Spleen (tissue), 11 donors: ENCODE results near the gene TM4SF4. TPM values are rescaled to one million over a fixed set of nuclear protein-coding genes. Genes with fewer than 3 reads are reported as not detected.

Source experiments
- DNase-seq: peaks from one replicate; pipeline ENCODE4 v3.0.0-alpha.2; 2020
- H3K27ac ChIP-seq, 8 donors: fragments of 200-600 bp; sonication (generic) in 7 of 8; 1 replicate in 4 of 8; 2 replicates in 4 of 8; pipeline versions ENCODE4 v1.5.0 to v1.8.0; 2016 to 2021; ENCODE audit warnings: inconsistent platforms in 4 of 8, mild to moderate bottlenecking in 4 of 8, moderate library complexity in 1 of 8
- H3K27me3 ChIP-seq, 7 donors: fragments of 200-600 bp; sonication (generic) in 6 of 7; replicated peaks in 1 of 7; 1 replicate in 4 of 7; 2 replicates in 3 of 7; pipeline versions ENCODE4 v1.5.0 to v1.8.0; 2016 to 2021; ENCODE audit warnings: inconsistent platforms in 3 of 7, mild to moderate bottlenecking in 1 of 7
- H3K36me3 ChIP-seq, 6 donors: fragments of 200-600 bp; sonication (generic) in 5 of 6; 1 replicate in 4 of 6; 2 replicates in 2 of 6; pipeline versions ENCODE4 v1.5.0 to v1.8.0; 2016 to 2021; ENCODE audit warnings: inconsistent platforms in 2 of 6
- H3K4me1 ChIP-seq, 6 donors: fragments of 200-600 bp; sonication (generic) in 5 of 6; 1 replicate in 3 of 6; 2 replicates in 3 of 6; pipeline versions ENCODE4 v1.5.0 to v1.8.0; 2016 to 2021; ENCODE audit warnings: inconsistent platforms in 3 of 6
- H3K4me3 ChIP-seq, 8 donors: fragments of 200-600 bp; sonication (generic) in 7 of 8; 1 replicate in 4 of 8; 2 replicates in 4 of 8; pipeline versions ENCODE4 v1.5.0 to v1.8.0; 2016 to 2021; ENCODE audit warnings: inconsistent platforms in 4 of 8, mild to moderate bottlenecking in 4 of 8, moderate library complexity in 2 of 8
- H3K9me3 ChIP-seq, 8 donors: fragments of 200-600 bp; sonication (generic) in 7 of 8; 1 replicate in 4 of 8; 2 replicates in 4 of 8; pipeline versions ENCODE4 v1.5.0 to v1.8.0; 2016 to 2021; ENCODE audit warnings: inconsistent platforms in 4 of 8
- POLR2A ChIP-seq, 3 donors: fragments of 450-650 bp; IDR thresholded peaks; one replicate each; pipeline ENCODE4 v1.5.1; 2017; ENCODE audit warnings: antibody characterized with exemption in 3 of 3, mild to moderate bottlenecking in 1 of 3
- POLR2AphosphoS5 ChIP-seq, 3 donors: sonication (generic); formaldehyde crosslinking; IDR thresholded peaks; one replicate each; pipeline ENCODE4 v1.5.1; 2017; ENCODE audit warnings: antibody characterized with exemption in 3 of 3
- WGBS, 5 donors: extraction: QIAGEN DNeasy Blood & Tissue Kit in 3 of 5; methylation state at CpG; one replicate each; pipeline versions ENCODE4 v1.1.5 to v1.1.7; 2013 to 2018; 5-methylcytosine and 5-hydroxymethylcytosine counted together
- intact Hi-C: fragments of 100-400 bp; cut with DNase I; formaldehyde crosslinking; loops from one replicate; pipeline ENCODE4 v1.15.0; 2023; ENCODE audit warnings: low total_unique reads
- polyA plus RNA-seq, 3 donors: library from polyadenylated mRNA; stranded (reverse); fragments of 200-250 nt; gene quantifications; one replicate each; pipeline ENCODE4 v1.2.1, GENCODE V29; 2013
- total RNA-seq, 7 donors: library from RNA; depleted of rRNA in 3 of 7; stranded (reverse); fragments of >200 nt in 3 of 7; fragmentation: NEBNext Ultra II Directional in 4 of 7; extraction: Animal tissue kit (Norgen Biotek cat#: 25700) in 4 of 7; gene quantifications; one replicate each; pipeline versions ENCODE4 v1.1.0 to v1.2.1, GENCODE V29; 2016 to 2021
- TF ChIP-seq, protein P1 (sequence below), 11 experiments: fragments of 200-600 bp in 7 of 11; fragments of 450-650 bp in 4 of 11; sonication (generic) in 4 of 11; IDR thresholded peaks in 8 of 11; conservative IDR thresholded peaks in 3 of 11; 1 replicate in 7 of 11; 2 replicates in 4 of 11; pipeline versions ENCODE4 v1.4.0 to v1.8.0; 2016 to 2021; ENCODE audit warnings: antibody characterized with exemption in 11 of 11, inconsistent platforms in 4 of 11, mild to moderate bottlenecking in 1 of 11
- donor health status: healthy with polysubstance abuse.
- donor health status: DM: no; HTN: no; CAD: no; lungs with moderate emphysema.
- donor health status: DM: no; HTN: no; CAD: no.
- donor health status: Bipolar disorder and iron deficiency.
- donor health status: healthy.
- donor health status: DM: no; HTN: no; CAD: no.
- donor health status: DM: yes; HTN: yes; CAD: no.

Gene TM4SF4
- total and polyA plus RNA-seq, 10 donors = 0.11 to 0.29 TPM; not detected in 8

DNA sequence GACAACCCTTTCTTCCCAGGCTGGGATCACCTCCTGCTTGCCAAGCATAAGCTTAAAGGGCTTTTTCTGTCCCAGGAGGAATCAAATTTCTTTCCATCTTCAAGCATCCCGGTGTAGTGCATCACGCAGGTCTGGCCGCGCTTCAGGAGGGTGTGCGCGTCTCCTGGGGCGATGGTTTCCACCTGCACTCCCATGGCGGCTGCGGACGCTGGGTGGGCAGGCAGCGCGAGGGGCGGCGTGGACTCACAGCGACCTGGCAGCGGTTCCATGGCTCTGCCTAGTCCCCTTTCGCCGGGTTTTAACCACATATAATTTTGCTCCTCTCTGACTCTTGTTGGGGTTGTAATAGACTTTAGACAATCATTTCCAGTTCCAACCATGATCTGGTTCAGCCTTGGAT is 10.6 kb upstream of the TM4SF4 start:
- 93 to 98% (median 98%) methylated on average over 18 of the region's 18 CpGs for WGBS, 5 donors
- Histone ChIP-seq H3K27ac (no peak overlapping the region), H3K4me1 (peaks cover 0 to 16% (median 2%) of the 10 kb centered on the region in 6 donors), H3K27me3 (no peaks in the 10 kb centered on the region), H3K36me3 (no peaks in the 10 kb centered on the region), H3K4me3 (no peak overlapping the region), H3K9me3 (no peaks in the 10 kb centered on the region)
- no peak for DNase-seq
- no peak for TF ChIP-seq POLR2AphosphoS5 (IDR thresholded peaks at IDR 0.05)
- TF ChIP-seq POLR2A (IDR thresholded peaks at IDR 0.05) = no peak
- TF ChIP-seq, protein P1, sequence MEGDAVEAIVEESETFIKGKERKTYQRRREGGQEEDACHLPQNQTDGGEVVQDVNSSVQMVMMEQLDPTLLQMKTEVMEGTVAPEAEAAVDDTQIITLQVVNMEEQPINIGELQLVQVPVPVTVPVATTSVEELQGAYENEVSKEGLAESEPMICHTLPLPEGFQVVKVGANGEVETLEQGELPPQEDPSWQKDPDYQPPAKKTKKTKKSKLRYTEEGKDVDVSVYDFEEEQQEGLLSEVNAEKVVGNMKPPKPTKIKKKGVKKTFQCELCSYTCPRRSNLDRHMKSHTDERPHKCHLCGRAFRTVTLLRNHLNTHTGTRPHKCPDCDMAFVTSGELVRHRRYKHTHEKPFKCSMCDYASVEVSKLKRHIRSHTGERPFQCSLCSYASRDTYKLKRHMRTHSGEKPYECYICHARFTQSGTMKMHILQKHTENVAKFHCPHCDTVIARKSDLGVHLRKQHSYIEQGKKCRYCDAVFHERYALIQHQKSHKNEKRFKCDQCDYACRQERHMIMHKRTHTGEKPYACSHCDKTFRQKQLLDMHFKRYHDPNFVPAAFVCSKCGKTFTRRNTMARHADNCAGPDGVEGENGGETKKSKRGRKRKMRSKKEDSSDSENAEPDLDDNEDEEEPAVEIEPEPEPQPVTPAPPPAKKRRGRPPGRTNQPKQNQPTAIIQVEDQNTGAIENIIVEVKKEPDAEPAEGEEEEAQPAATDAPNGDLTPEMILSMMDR (IDR thresholded peaks at IDR 0.05 in 8 of 11, conservative IDR thresholded peaks at IDR 0.05 in 3 of 11) = no peak
- intact Hi-C loops = no loop called here

DNA sequence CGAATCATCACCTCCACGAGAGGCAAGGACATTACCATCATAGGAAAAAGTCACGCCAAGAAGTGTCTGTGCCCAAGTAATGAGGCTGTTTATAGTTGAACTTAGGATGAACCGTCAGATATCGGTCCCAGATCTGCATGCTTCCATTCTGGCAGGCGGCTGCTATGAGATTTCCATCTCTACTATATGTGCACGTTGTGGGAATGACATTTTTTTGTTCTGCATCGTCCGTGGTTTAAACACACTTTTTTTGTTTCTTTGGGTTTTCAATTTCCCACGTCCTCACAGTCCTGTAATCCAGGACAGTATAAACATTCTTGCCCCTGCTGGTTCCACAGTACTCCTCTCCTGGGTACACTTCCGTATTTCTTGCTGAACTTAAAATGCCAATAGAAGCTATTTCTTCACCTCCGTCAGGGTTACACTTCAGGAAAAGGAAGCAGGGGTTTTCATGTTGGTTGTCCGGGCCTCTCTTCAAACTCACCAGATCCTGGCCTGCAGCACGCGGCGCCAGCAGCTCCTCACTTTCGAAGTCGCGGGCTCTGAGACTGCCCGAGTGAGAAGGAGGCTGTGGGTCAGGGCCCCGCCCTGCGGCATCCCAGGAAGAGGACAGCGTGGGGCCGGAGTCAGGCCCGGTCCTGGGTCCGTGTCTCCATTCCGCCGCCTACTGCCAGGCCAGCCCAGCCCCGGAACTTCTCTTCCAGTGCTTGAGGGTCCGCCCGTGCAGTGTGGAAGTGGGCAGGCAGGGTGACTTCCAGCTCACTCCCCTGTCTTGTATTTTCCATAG is 9.8 kb upstream of the TM4SF4 start:
- intact Hi-C loops = no loop called here
- Histone ChIP-seq H3K4me3 (no peak overlapping the region), H3K36me3 (no peaks in the 10 kb centered on the region), H3K27ac (peak overlapping the region in 7 of 8 donors; percentile 15 to 71 (median 40)), H3K4me1 (peaks cover 0 to 16% (median 2%) of the 10 kb centered on the region in 6 donors), H3K9me3 (no peaks in the 10 kb centered on the region), H3K27me3 (no peaks in the 10 kb centered on the region)
- peak; percentile 74 for DNase-seq
- 80 to 92% (median 86%) methylated on average over 31 of the region's 31 CpGs for WGBS, 5 donors
- TF ChIP-seq POLR2AphosphoS5 (IDR thresholded peaks at IDR 0.05) (no peak), POLR2A (IDR thresholded peaks at IDR 0.05) (no peak)
- TF ChIP-seq, protein P1 (IDR thresholded peaks at IDR 0.05 in 8 of 11, conservative IDR thresholded peaks at IDR 0.05 in 3 of 11) = no peak

DNA sequence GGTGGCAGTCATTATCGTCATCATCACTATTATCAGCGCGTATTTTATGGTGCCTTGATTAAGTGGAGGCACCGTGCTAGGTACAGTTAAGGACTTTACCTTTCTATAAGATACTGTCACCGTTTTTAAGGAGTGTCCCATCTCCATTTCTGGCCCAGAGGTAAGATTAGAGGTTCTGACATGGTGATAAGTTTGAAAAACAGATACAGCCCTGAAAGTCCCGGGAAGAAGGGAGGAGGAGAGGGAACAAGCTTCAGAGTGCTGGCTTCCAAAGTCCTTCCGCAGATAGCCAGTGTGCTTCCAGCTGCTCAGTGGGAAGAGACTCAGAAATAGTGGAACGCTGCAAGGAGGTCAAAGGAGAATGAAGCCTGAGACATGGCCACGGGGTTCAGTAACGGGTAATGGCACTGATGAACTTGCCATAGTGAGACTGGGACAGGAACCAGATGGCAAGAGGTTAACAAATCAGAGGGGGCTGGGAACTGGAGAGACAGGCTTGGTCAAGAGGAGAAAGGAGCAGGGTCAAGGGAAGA is 9.1 kb upstream of the TM4SF4 start:
- Histone ChIP-seq H3K36me3 (no peaks in the 10 kb centered on the region), H3K4me3 (no peak overlapping the region), H3K4me1 (peaks cover 0 to 16% (median 2%) of the 10 kb centered on the region in 6 donors), H3K27me3 (no peaks in the 10 kb centered on the region), H3K9me3 (no peaks in the 10 kb centered on the region), H3K27ac (peak overlapping the region in 7 of 8 donors; percentile 15 to 71 (median 40))
- no peak for DNase-seq
- WGBS, 5 donors = 65 to 75% (median 73%) methylated on average over 10 of the region's 10 CpGs
- TF ChIP-seq POLR2A (IDR thresholded peaks at IDR 0.05) (no peak), POLR2AphosphoS5 (IDR thresholded peaks at IDR 0.05) (no peak)
- TF ChIP-seq, protein P1 (IDR thresholded peaks at IDR 0.05 in 8 of 11, conservative IDR thresholded peaks at IDR 0.05 in 3 of 11) = no peak
- intact Hi-C loops = no loop called here

DNA sequence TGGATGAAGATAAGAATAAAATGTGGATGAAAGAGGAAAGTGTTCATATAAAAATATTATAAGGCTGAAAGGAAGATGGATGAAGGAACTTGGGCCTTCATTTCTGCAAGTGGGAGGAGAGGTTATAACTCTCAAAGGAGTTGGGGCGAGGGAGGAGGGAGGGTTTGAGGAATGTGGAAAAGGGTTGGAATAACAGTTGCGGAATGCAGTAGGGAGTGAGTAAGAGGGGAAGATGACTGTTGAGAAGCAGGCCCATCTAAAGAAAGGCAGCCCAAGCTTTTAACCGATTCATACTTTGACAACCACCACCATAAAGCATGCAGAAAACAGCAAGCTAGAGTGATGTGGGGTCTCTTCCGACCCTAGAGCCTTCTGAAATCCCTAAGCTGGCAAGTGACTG is 8.3 kb upstream of the TM4SF4 start:
- H3K4me1 ChIP-seq = peaks cover 0 to 21% (median 2%) of the 10 kb centered on the region in 6 donors
- no peak for TF ChIP-seq POLR2AphosphoS5 (IDR thresholded peaks at IDR 0.05)
- TF ChIP-seq, protein P1 (IDR thresholded peaks at IDR 0.05 in 8 of 11, conservative IDR thresholded peaks at IDR 0.05 in 3 of 11) = no peak
- no peak for TF ChIP-seq POLR2A (IDR thresholded peaks at IDR 0.05)
- no peaks in the 10 kb centered on the region for H3K27me3 ChIP-seq
- H3K4me3 ChIP-seq = no peak overlapping the region
- WGBS, 5 donors = 75 to 84% (median 81%) methylated on average over 4 of the region's 4 CpGs
- intact Hi-C loops = no loop called here
- H3K36me3 ChIP-seq = no peaks in the 10 kb centered on the region
- H3K27ac ChIP-seq = peak overlapping the region in 2 of 8 donors; percentile 16 to 71
- no peaks in the 10 kb centered on the region for H3K9me3 ChIP-seq
- no peak for DNase-seq
